Stimulated activated CD8-positive, alpha-beta memory T cell treated with anti-CD3 and anti-CD28 coated beads, Interleukin-2, amount 100 ng/mL, for 1 hour (primary cell): Measurements from ENCODE around the gene PDE12.

ENCODE experiments used
- DNase-seq, 2 donors: peaks; one replicate each; pipeline ENCODE4 v3.0.0-alpha.2; 2020; ENCODE audit warnings: low read depth in 2 of 2

PDE12 gene, protein sequence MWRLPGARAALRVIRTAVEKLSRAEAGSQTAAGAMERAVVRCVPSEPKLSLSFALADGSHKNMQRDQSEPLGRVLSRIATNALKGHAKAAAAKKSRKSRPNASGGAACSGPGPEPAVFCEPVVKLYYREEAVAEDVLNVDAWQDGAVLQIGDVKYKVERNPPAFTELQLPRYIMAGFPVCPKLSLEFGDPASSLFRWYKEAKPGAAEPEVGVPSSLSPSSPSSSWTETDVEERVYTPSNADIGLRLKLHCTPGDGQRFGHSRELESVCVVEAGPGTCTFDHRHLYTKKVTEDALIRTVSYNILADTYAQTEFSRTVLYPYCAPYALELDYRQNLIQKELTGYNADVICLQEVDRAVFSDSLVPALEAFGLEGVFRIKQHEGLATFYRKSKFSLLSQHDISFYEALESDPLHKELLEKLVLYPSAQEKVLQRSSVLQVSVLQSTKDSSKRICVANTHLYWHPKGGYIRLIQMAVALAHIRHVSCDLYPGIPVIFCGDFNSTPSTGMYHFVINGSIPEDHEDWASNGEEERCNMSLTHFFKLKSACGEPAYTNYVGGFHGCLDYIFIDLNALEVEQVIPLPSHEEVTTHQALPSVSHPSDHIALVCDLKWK

DNA sequence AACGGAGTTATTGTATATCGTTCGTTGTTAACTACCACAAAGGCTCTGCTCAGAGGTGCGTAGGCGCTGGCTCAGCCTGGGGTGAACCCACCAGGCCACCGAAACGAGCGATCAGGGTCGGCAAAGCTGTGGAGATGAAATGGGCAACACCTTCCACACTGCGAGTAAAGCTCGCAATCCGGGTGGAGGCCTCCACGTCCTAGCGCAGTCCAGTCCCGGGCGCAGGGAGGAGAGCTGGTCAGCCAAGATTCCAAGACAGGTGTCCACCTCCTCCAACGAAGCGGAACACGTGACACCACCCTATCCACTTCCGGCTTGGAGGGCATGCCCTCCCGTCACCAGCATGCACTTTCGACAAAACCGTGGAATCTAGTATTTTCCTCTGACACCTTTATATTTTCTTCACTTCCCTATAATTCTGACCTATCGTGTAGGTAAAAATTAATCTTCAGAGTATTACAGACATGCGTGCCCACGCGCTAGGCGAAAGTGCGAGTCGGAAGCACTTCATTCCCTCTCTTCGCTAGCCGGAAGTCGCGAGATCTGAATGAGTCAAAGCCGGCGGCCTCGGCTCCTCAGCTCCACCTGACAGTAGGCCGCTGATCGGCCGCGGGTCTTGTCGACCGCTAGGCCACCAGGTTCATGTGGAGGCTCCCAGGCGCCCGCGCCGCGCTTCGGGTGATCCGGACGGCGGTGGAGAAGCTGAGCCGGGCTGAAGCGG lies at the start of gene PDE12:
Gene PDE12, plus strand, starts transcription at position 537 of the 721 bp plus-strand sequence. Its CDS starts 106 bp downstream, at position 643.
- peak; percentile 65 for DNase-seq

DNA sequence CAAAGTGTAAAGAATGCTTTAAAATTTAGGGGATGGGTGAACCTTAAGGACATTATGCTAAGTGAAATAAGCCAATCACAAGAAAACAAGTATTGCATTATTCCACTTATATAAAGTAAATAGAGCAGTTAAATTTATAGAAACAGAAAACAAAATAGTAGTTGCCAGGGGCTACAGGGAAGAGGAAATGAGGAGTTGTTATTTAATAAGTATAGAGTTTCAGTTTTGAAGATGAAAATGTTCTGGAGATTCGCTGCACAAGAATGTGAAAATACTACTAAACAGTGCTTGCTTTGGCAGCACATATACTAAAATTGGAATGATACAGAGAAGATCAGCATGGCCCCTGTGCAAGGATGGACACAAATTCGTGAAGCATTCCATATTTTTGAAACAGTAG lies 43.9 kb upstream of the PDE12 start:
- no peak for DNase-seq

DNA sequence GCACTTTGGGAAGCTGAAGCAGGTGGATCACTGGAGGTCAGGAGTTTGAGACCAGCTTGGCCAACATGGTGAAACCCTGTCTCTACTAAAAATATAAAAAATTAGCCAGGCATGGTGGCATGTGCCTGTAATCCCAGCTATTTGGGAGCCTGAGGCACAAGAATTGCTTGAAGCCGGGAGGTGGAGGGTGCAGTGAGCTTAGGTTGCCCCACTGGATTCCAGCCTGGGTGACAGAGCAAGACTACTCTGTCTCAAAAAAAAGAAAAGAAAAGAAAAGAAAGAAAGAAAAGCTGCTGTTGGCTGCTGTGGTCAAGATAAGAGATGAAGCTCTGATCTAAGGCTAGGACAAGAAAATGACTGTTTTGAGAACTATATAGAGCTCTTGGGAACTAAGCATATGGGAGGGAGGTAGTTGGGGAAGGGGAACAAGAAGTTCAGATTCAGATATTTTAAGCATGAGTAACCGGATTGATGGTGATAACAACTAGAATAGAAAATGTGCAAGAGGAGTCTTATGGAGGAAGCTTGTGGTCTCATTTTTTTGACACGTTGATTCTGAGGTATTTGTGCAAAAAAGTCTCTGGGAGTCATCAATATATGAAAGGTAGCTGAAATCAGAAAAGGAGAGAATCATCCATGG lies 37.7 kb upstream of the PDE12 start:
- DNase-seq = no peak

DNA sequence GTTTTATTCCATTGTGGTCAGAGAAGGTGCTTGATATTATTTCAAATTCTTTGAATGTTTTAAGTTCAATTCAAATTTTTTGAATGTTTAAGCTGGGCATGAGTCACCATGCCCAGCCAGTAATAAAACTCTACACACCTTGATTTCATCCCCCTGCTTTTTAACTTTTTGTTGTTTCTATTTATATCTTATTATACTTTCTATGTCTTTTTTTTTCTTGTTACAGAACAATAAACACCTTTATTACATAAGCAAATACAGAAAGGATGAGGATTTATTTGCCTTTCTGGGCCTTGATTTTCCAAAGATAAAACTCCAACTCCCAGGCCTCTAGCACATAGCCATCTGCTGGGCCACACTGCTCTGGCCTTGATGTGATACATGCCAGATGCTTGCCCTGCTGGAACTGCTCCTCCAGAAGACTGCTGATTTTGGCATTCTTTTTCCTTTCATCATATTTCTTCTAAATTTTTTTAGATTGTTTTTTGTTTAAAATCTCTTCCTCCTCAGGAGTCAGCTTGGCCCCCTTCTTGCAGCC lies 25.9 kb upstream of the PDE12 start:
- no peak for DNase-seq

DNA sequence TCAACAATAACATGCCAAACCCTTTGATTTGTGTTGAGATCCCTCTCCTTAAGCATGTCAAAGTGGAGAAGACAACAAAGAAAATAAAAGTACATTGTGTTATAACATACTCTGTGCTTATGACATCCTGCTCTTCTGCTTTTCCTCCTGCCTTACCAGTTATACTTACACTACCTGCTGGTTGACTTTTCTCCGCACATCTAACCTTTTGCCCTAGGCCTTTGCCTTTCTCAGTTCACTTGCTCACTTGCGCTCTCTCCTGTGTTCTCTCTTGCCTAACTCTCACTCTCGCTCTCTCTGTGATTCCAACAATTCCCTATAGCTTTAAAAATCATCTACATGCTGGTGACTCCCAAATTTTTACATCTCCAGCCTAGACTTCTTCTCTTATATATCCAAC lies 17.6 kb upstream of the PDE12 start:
- DNase-seq = no peak

DNA sequence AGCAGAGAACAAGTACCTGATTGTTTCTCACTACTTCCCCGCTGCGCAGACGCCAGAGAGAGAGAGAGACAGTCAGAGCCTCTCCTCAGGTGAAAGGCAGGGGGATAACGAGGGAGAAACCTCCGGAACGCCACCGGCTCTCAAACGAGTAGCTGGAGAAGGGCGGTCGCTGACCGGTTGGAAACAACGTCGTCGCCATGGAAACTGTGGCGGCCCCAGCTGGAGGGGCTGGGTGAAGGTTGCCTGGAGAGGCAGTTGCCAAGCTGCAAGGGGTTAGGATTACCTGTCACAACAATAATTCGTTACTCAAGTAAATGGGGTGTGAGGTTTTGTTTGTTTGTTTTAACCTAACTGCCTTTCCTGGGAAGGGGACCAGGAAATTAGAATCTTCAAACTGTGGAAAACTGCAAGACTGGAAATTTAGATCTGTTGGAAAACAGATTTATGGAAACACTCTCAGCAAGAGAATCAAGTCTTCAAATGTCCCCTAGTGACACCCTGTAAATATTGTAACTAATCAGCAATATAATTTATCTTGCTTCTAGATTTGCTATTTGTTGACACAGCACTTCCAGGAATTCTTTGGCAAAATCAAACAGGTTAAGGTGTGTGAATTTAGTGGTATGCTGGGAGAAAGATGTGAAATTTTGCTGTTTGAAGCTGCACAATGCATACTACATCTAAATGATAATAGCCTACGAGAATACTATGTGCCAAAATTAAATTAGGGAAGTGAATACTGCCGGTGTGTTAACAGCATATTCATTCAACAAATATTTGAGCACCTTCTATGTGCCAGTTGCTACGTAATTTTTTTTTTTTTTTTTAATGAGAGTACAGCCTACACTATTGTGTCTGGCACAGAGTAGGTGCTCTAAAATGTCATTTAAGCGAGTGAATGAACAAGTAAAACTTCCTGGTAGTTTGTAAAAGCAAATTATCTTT lies 11.6 kb upstream of the PDE12 start, which contains the start of gene DNAH12:
Gene DNAH12, minus strand, starts transcription at position 164 of the 945 bp plus-strand sequence. CDS start 1,474 bp downstream, outside the sequence.
- no peak for DNase-seq

DNA sequence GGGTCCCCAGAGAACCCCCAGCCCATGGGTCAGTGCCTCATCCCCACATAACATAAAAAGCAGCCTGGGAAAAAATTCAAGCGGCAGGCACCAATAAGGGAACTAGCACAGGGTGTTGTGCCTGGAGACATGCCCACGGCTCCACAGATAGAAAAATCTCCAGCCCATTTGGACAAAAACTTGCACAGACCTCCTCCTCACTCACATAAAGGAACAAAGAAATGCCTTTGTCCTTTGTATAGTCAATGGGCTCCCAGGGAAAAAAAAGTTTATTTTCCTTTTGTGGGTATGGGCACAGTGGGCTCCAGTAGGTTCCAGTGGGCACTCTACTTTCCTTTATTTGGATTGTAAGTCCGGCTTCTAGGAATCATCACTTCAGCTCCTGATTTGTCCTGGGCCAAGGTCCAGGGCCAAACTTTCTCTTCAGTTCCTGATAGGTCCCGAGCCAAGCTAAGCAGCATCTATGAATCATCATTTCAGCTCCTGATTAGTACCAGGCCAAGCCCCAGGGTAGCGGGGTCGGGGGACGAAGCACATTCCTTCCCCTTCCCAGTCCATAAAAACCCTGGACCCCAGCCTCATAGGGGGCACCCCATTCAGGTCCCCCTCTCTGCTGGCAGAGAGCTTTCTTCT lies 10.3 kb upstream of the PDE12 start:
- no peak for DNase-seq

DNA sequence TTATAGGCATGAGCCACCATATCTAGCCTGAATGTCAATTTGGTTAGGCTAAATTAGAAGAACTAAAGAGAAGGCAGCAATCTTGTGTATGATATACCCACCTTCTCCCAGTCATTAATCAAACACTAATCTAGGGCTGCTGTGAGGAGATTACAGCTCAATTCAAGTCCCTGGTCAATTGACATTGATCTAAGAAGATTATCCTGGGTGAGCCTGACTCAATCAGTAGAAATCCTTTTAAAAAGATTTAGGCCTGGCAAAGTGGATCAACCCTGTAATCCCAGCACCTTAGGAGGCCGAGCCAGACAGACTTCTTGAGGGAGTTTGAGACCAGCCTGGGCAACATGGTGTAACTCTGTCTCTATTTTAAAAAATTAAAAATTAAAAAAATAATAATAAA lies 9.5 kb upstream of the PDE12 start:
- no peak for DNase-seq

DNA sequence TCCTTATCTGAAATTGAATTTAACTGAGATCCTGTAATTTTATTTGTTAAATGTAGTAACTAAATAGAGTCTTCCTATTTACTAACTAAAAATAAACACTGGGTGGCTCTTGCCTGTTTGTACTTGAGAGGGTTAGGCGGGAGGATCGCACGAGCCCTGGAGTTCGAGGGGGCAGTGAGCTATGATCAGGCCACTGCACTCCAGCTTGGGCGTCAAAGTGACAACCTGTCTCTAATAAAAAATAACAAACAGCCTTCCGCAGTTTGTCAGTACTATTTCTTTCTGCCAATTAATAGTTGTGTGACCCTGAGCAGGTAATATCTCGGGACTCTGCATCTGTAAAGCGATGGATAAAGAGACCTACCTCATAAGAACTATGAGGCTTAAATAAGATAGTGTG lies 768 bp upstream of the PDE12 start:
- no peak for DNase-seq

DNA sequence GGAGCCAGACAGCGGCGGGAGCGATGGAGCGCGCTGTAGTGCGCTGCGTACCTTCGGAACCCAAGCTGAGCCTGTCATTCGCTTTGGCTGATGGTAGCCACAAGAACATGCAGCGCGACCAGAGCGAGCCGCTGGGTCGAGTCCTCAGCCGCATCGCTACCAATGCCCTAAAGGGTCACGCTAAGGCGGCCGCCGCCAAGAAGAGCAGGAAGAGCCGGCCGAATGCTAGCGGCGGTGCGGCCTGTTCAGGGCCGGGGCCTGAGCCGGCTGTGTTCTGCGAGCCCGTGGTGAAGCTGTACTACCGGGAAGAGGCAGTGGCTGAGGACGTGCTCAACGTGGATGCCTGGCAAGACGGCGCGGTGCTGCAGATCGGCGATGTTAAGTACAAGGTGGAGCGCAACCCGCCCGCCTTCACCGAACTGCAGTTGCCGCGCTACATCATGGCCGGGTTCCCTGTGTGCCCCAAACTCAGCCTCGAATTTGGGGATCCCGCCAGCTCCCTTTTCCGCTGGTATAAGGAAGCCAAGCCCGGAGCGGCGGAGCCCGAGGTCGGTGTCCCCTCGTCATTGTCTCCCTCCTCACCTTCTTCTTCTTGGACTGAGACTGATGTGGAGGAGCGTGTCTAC lies 498 bp downstream of the PDE12 start:
- DNase-seq = peak; percentile 1 to 7

DNA sequence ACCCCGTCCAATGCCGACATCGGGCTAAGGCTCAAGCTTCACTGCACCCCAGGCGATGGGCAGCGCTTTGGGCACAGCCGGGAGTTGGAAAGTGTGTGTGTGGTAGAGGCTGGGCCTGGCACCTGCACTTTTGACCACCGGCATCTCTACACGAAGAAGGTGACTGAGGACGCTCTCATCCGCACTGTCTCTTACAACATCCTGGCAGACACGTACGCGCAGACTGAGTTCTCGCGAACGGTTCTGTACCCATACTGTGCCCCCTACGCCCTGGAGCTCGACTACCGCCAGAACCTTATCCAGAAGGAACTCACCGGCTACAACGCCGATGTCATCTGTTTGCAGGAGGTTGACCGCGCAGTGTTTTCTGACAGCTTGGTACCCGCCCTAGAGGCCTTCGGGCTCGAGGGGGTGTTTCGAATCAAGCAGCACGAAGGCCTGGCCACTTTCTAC lies 1.0 kb downstream of the PDE12 start:
- DNase-seq = peak; percentile 6 to 9

DNA sequence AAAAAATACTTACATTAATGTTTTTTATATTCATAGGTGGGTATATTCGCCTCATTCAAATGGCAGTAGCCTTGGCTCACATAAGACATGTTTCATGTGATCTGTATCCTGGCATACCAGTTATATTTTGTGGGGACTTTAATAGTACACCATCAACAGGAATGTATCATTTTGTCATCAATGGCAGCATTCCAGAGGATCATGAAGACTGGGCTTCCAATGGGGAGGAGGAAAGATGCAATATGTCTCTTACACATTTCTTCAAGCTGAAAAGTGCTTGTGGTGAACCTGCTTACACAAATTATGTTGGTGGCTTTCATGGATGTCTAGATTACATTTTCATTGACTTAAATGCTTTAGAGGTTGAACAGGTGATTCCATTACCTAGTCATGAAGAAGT lies 3.5 kb downstream of the PDE12 start:
- no peak for DNase-seq

DNA sequence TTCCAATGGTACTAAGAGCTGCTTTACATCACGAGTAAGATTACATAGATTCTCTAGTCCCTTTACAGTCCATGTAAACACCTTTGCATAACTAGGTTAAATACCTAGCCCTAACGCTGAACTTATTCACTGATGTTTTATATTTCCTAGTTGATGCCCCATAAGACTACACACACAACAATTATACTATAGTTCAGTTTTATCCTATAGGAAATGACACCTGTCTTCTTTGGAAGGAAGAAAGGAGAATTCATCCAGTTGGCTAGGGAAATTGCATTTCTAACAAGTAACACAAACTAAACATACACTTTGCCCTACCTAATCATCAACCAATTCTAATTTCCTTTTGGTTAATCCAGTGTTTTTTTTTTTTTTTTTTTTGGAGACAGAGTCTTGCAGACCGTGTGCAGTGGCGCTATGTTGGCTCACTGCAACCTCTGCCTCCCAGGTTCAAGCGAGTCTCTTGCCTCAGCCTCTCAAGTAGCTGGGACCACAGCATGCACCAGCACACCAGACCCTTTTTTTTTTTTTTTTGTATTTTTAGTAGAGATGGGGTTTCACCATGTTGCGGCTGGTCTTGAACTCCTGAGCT lies 13.9 kb downstream of the PDE12 start:
- no peak for DNase-seq

DNA sequence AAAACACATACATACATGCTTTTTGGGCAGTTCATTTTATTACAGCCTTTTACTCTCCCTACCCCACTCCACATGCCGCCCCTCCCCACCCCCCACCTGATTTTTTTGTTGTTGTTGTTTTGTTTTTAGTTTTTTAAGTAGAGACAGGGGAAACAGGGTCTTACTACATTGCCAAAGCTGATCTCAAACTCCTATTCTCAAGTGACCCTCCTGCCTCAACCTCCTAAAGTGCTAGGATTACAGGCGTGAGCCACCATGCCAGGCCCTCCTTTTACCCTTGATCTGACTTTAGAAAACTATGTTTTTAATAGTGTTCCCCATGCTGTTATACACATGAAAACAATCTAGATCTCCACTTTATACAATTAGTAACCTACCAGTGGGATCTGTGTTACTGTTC lies 14.8 kb downstream of the PDE12 start:
- DNase-seq = no peak

DNA sequence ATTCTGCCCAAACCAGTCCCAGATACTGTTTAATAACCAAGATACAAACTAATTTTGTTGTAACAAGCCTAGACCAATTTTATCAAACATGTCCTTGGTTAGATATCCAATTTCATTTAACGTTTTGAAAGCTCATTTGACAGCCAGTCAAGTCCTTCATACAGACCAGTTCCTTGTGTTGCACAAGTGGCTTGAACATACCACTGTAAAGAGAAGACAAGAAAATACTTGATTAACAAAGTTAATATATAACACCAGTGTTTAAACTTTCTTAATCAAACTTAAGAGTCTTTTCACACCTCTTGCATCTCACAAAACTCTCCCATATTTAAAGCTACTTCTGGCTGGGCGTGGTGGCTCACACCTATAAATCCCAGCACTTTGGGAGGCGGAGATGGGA lies 16.0 kb downstream of the PDE12 start:
- no peak for DNase-seq

DNA sequence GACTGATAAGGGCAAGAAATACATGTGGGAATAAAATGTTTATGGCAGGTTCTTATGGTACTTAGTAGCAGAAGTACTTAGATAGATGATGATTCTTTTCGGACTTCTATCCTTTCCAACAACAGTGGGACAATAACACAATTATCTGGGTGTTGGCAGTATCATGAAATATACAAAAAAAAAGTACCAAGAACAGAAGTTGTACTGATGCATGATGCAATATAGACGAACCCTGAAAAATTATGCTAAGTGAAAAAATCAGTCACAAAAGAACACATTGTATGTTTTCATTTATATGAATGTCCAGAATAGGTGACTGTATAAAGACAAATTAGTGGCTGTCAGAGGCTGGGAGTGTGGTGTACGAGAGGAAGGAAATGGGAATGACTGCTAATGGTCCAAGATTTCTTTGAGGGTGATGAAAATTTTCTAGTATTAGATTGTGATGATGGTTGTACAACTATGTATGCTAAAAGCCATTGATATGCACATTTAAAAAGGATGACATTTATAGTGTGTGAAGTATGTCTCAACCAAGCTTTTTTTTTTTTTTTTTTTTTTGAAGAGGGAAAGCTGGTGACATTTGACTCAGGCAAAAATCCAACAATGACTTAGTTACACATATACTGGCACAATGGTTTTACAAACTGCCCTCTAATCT lies 20.0 kb downstream of the PDE12 start:
- DNase-seq = no peak

DNA sequence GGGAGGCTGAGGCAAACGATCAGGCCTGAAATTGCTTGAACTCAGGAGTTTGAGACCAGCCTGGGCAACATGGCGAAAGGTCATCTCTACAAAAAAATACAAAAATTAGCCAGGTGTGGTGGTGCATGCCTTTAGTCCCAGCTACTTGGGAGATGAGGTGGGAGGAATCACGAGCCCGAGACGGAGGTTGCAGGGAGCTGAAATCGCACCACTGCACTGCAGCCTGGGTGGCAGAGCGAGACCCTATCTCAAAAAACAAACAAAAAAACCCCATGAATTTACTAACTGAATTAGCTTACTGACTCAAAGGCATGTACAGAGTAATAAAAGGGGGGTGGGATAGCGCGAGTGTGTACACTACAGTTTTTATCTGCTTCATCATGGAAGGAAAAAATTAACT lies 21.7 kb downstream of the PDE12 start:
- DNase-seq = no peak

DNA sequence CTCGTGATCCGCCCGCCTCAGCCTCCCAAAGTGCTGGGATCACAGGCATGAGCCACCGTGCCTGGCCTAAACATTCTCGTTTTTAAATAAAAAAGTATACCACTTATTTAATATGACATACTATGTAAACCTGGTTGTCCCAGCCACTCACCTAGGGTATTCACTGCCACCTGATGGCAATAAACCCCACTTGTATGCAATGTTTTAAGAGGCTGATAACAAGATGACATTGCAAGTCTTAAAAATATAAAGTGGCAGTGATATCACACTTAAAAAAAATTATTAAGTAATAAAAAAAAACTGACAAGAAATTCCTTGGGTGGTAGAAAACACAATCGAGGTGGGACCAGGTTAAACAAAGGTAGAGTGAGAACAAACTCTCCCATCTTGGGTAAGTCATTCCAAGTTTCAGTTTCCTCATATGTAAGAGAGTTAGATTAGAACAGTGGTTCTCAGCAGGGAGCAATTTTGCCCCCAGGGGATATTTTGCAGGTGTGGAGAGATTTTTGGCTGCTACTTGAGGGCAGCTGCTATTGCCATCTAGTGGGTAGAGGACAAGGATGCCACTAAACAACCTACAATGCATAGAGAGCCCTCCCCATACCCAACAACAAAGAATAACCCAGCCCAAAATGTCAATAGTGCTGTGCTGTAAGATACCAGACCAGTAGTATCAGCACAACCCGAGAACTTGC lies 26.5 kb downstream of the PDE12 start:
- no peak for DNase-seq
